Stimulated activated naive B cell treated with anti-CD40 and anti-IgM and Interleukin-4, amounts not matched to agents 10 μg/mL and 1 μg/mL and 100 μg/mL, for 72 hours (primary cell): ENCODE measurements around the gene NDRG2.
A peak's percentile ranks its signal among the peaks of the same experiment; 100 is the strongest.

ENCODE experiments used
- ATAC-seq, 2 donors: fragments of 150-1000 bp; cut with Tn5 transposase; replicated peaks; 2 replicates each; pipeline ENCODE4 v1.10.0; 2021; ENCODE audit warnings: moderate library complexity in 1 of 2
- DNase-seq: peaks from one replicate; pipeline ENCODE4 v3.0.0; 2021
- H3K27ac Mint-ChIP-seq: one replicate; pipeline ENCODE4 v1.8.0; 2022; ENCODE audit warnings: mild to moderate bottlenecking, mixed read lengths
- H3K27me3 Mint-ChIP-seq, 2 donors: one replicate each; pipeline ENCODE4 v1.8.0; 2022; ENCODE audit warnings: mixed read lengths in 2 of 2
- H3K36me3 Mint-ChIP-seq, 2 donors: one replicate each; pipeline ENCODE4 v1.8.0; 2022; ENCODE audit warnings: mixed read lengths in 2 of 2, mild to moderate bottlenecking in 1 of 2
- H3K4me1 Mint-ChIP-seq, 2 donors: one replicate each; pipeline ENCODE4 v1.8.0; 2022; ENCODE audit warnings: mixed read lengths in 2 of 2, mild to moderate bottlenecking in 1 of 2
- H3K4me3 Mint-ChIP-seq, 2 donors: one replicate each; pipeline ENCODE4 v1.8.0; 2022; ENCODE audit warnings: mild to moderate bottlenecking in 2 of 2, mixed read lengths in 2 of 2, moderate library complexity in 1 of 2
- H3K9me3 Mint-ChIP-seq, 2 donors: one replicate each; pipeline ENCODE4 v1.8.0; 2022; ENCODE audit warnings: mixed read lengths in 2 of 2, mild to moderate bottlenecking in 1 of 2

Gene NDRG2

DNA sequence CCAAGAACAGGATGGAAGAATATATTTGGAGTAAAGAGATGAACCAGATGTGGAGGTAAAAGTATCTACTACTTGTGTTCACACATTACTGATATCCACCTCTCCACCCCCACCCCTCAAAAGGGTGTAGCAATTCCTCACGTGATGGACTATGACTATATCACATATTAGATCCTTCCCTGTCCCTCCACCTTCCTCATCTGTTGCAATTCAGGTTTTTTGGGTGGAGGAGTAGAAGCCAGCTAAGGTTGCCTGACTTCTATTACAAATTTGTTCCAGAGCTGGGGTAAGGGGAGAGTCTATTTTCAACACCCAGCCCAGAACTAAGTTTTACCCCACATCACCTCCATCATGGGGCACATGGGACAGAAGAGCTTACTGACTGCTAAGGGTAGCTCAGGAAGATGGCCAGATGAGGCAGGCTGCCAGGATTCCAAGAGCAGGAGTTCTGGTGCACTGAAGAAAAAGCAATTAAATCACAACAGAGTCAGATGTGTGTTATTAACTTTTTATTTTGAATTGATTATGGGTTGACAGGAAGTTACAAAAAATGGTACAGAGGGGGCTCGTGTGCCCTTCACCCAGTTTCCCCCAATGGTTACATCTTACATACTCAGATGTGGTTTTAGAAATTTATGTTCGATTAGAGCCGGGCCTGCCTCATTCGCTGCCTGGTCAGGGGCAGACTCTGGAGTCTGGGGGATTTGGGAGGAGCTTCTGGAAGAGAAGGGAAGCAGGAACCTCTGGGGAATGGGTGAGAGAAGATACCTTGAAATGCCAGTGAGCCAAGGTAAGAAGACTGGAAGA is 7.7 kb upstream of the NDRG2 start:
- H3K27ac Mint-ChIP-seq = no peak overlapping the region
- H3K4me1 Mint-ChIP-seq = no peaks in the 10 kb centered on the region
- DNase-seq = no peak
- no peak for ATAC-seq
- no peaks in the 10 kb centered on the region for H3K9me3 Mint-ChIP-seq
- H3K4me3 Mint-ChIP-seq = no peak overlapping the region
- no peaks in the 10 kb centered on the region for H3K36me3 Mint-ChIP-seq
- peaks cover 23 to 28% of the 10 kb centered on the region in 2 donors for H3K27me3 Mint-ChIP-seq

DNA sequence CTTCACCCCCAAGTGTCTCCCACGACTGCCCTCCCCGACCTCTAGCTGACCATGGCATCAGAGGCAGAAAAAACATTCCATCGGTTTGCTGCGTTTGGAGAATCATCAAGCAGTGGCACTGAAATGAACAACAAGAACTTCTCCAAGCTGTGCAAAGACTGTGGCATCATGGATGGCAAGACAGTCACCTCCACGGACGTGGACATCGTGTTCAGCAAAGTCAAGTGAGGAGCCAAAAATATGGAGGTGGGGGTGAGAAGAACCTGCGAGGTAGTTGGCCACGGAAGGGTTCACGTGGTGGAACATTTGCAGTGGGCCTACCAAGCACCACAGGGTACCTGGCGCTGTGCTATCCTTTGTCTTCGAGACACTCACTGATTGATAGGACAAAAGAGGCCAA is 5.7 kb upstream of the NDRG2 start:
- H3K4me1 Mint-ChIP-seq = no peaks in the 10 kb centered on the region
- H3K27me3 Mint-ChIP-seq = peaks cover 14 to 20% of the 10 kb centered on the region in 2 donors
- no peak overlapping the region for H3K27ac Mint-ChIP-seq
- H3K9me3 Mint-ChIP-seq = no peaks in the 10 kb centered on the region
- DNase-seq (no peak), ATAC-seq (no peak)
- no peaks in the 10 kb centered on the region for H3K36me3 Mint-ChIP-seq
- H3K4me3 Mint-ChIP-seq = no peak overlapping the region

DNA sequence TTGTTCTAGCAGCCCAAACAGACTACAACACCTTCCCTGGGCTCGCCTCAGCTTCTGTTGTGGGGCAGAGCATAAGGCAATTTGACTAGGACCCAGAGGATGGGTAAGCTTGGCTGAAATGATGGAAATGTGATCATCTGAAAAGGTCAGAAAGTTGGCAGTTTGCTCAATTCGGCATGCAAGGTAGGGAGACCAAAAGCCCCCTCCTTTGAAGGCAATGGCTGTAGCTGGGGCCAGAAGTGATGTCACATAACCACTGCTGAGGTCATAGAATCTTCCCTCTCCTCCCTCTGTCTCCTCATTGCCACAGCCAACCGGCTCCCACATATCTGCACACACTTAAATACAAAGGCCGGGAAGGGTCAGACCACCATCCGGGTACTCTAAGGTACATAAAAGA is 5.1 kb upstream of the NDRG2 start, which contains the start of gene TPPP2:
Gene TPPP2 (plus strand): TSS at position 301 of the 400 bp plus-strand sequence. CDS start 365 bp downstream, outside the sequence.
- H3K27me3 Mint-ChIP-seq = peaks cover 14 to 15% of the 10 kb centered on the region in 2 donors
- H3K9me3 Mint-ChIP-seq = no peaks in the 10 kb centered on the region
- H3K4me1 Mint-ChIP-seq = peaks cover 2 to 5% of the 10 kb centered on the region in 2 donors

DNA sequence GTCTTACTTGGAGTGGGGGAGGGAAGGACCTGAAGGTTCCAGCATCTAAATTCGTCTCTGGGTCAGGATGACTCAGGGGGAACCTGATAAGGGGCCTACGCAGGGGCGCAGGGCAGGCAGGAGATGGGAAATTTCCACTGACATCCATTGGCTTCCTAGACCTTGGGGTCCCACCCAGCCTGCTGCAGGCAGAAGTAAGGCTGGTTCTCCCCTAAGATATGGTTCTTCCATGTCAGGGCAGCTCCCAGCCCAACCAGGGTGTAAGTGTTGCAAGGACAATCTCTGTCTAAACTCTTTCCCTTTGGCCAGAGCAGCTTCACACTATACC is 2.1 kb upstream of the NDRG2 start:
- DNase-seq = no peak
- Mint-ChIP-seq H3K36me3 (no peaks in the 10 kb centered on the region), H3K27me3 (peaks cover 11 to 18% of the 10 kb centered on the region in 2 donors), H3K9me3 (no peaks in the 10 kb centered on the region), H3K4me1 (peaks cover 18% of the 10 kb centered on the region in 2 donors), H3K4me3 (no peak overlapping the region), H3K27ac (no peak overlapping the region)
- ATAC-seq = no peak

More for the DNA sequence above, 5.1 kb upstream of the NDRG2 start, which contains the start of gene TPPP2:
- Mint-ChIP-seq H3K27ac (no peak within 1 kb of the TSS), H3K4me3 (no peak within 1 kb of the TSS), H3K36me3 (no peaks in the 10 kb centered on the region)
- no peak for DNase-seq
- no peak for ATAC-seq

DNA sequence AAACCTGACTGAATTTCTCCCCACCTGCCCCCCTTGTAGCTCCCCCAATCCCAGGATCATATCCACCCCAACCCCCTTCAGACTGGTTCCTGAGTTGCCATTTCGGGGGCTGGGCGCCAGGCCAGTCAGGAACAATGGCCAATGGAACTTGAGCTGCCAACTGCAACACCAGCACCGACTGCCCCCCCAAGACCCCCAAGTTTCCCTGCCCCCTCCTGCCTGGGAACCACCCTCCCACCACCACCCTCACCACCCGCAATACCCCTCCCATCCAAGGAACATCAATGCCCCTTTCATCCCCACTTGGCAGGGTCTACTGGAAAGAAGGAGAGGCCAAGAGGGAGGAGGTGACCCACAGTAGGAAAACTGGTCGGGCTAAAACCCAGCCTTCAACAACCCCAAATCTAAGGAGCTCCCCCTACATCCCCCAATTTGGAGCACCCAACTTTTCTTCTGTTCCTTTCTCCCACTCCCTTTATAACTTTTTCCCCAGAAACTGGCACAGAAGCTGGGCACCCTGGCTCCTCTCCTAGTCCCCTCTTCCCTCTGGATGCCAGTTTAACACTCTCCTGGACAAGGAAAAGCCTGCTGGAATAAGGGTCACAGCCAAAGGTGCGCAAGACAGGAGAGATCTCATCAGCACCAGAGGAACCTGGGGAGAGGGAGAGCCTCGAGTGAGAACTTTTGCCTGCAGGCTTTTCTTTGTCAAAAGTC is 1.6 kb upstream of the NDRG2 start:
- Mint-ChIP-seq H3K9me3 (no peaks in the 10 kb centered on the region), H3K27me3 (peaks cover 13 to 23% of the 10 kb centered on the region in 2 donors), H3K27ac (no peak overlapping the region), H3K4me3 (peak overlapping the region in 1 of 2 donors; percentile 7), H3K36me3 (no peaks in the 10 kb centered on the region), H3K4me1 (peaks cover 18% of the 10 kb centered on the region in 2 donors)
- ATAC-seq = no peak
- no peak for DNase-seq

DNA sequence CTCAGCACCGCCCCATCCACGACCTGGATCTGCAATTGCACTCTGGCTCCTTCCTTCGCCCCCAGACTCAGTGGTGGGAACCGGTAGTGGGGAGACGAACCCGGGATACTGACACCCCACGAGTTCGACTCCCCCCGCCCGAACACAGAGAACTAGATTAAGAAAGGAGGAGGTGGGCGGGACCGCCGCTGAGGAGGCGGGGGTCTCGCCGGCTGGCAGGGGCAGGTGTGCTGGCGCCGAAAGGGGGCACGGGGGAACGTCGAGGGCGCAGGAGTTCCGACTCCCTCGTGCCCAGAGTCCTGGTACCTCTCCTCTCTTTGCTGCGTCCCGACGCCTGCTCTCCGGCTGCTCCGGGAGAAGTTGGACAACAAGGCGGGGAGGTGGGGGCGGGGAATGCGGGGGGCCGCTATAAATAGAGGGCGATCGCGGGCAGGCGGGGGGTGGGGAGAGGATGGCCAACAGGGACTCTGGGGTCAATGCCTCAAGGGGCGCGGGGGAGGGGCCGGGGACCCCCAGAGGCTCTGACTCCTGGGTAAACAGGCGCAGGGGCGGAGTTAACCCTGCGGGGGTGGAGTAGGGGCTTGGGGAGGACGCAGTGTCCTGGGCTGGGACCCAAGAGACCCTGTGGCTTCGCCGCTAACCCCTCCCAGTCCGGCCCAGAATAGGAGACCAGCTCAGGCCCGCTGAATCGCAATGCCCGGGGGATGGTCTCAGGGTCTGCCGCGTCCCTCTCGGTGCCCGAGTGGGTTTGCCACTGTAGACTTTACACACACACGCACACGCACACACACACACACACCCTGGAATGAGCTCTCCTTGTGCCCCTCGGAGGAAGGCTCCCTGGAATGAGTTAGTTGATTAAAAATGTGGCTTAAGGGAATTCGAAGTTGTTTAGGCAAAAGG is 761 bp upstream of the NDRG2 start:
- ATAC-seq = no peak
- Mint-ChIP-seq H3K4me3 (peak overlapping the region; percentile 81 to 83), H3K36me3 (no peaks in the 10 kb centered on the region), H3K4me1 (peaks cover 18% of the 10 kb centered on the region in 2 donors), H3K9me3 (no peaks in the 10 kb centered on the region), H3K27ac (peak overlapping the region; percentile 42), H3K27me3 (peaks cover 13 to 26% of the 10 kb centered on the region in 2 donors)
- DNase-seq = no peak

DNA sequence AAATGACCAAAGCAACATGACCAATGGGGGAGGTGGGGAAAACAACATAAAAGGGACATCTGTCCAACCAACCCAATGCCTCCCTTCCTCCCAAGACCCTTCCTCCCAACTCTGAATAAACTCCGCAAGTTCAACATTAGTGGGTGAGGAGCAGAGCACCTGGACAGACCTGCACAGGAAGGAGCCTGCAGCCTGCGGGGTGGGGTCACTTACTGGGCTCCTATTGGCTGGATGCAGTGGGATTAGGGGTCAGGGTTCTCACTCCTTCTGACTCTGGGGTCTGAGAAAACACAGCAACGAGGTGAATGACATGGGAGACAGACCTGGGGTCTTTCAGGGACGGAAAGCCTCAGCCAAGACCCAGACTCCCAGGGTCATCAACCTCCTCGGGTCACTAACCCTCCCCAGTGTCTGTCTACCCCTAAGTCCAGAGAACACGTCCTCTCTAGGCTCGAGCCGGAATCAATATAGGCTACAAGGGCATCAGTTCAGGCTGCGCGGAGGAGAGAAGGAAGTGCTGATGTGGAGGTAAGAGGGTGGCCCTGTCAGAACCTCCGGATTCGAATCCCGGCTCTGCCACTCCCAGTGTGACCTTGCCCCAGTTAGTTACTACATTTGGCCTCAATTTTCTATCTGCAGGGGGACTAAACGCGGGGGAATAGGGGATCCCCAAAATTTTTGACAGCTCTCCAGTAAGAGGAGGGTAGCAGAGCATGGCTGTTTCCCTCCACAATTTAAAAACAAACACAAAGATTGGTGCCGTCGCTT is 860 bp downstream of the NDRG2 start:
- Mint-ChIP-seq H3K9me3 (no peaks in the 10 kb centered on the region), H3K27ac (no peak overlapping the region), H3K27me3 (peaks cover 13 to 33% of the 10 kb centered on the region in 2 donors), H3K36me3 (no peaks in the 10 kb centered on the region), H3K4me3 (peak overlapping the region; percentile 71 to 78), H3K4me1 (peaks cover 18% of the 10 kb centered on the region in 2 donors)
- ATAC-seq (peak in 1 of 2 donors; percentile 38), DNase-seq (no peak)

DNA sequence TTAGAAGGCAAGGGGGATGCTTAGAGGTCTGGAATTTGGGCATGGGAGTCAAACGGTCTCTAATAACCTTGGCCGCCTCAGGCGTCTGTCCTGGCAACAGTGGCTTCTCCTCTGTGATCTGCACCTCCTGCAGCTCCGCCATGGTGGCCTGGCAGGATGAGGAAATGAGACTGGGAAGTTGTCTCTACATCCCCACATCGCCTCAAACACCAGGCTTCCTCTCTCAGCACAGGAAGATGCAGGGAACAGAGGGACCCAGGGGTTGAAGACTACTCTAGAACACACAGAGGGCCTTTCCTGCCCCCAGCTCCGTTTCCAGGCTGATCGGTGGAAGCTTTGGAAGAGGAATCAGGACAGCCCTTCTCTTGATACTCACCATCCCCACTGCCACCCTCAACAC is 1.7 kb downstream of the NDRG2 start:
- ATAC-seq = no peak
- Mint-ChIP-seq H3K9me3 (no peaks in the 10 kb centered on the region), H3K4me1 (peaks cover 18% of the 10 kb centered on the region in 2 donors), H3K27me3 (peaks cover 13 to 33% of the 10 kb centered on the region in 2 donors), H3K27ac (no peak overlapping the region), H3K36me3 (no peaks in the 10 kb centered on the region), H3K4me3 (no peak overlapping the region)
- DNase-seq = no peak

DNA sequence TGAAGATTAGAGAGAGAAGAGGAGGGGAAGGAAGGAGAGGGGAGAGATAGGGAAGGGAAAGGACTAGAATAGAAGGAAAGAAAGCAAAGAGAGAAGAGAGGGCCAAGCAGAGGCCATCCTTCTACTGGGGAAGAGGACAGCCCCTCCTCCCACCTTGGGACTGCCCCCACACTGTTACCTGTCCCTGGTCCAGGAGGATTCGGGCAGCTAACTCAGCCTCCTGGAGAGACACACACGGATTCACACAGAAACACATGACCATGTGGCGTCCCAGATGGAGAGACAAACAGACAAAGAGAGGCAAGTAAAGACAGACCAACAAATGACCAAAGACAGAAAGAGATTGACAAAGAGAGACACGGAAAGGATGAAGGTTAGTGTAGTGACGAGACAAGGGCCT is 2.2 kb downstream of the NDRG2 start:
- Mint-ChIP-seq H3K9me3 (no peaks in the 10 kb centered on the region), H3K27me3 (peaks cover 13 to 33% of the 10 kb centered on the region in 2 donors), H3K4me3 (no peak overlapping the region), H3K27ac (no peak overlapping the region), H3K36me3 (no peaks in the 10 kb centered on the region), H3K4me1 (peaks cover 18% of the 10 kb centered on the region in 2 donors)
- no peak for ATAC-seq
- DNase-seq = no peak

DNA sequence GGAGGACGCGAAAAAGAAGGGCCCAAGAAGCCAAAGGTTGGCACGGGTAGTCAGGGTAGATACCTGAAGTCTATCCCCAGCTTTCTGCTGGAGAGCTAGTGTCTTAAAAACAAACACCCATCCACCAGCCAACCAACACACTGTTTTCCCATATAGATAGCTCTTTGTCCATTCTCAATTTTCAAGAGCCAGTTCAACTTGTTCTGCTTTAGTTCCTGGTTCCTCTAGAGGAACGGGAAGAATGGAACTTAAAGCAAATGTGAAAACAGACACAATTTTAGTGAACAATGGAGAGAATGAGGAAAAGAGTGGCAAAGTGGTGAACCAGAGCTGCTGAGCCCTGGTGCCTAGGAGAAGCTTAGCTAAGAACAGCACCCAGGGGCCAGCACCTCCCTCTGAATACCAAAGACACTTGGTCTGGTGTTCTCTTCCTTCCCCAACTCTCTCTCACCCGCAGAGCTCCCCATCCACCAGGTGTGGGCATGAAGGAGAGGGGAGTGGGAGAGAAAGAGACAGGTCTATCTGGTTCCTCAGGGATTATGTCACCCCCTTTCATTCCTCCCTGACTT is 3.8 kb downstream of the NDRG2 start:
- no peak overlapping the region for H3K4me3 Mint-ChIP-seq
- DNase-seq = no peak
- no peaks in the 10 kb centered on the region for H3K9me3 Mint-ChIP-seq
- no peak overlapping the region for H3K27ac Mint-ChIP-seq
- peaks cover 13 to 44% of the 10 kb centered on the region in 2 donors for H3K27me3 Mint-ChIP-seq
- ATAC-seq = no peak
- peaks cover 18% of the 10 kb centered on the region in 2 donors for H3K4me1 Mint-ChIP-seq
- peaks cover 0 to 2% of the 10 kb centered on the region in 2 donors for H3K36me3 Mint-ChIP-seq

DNA sequence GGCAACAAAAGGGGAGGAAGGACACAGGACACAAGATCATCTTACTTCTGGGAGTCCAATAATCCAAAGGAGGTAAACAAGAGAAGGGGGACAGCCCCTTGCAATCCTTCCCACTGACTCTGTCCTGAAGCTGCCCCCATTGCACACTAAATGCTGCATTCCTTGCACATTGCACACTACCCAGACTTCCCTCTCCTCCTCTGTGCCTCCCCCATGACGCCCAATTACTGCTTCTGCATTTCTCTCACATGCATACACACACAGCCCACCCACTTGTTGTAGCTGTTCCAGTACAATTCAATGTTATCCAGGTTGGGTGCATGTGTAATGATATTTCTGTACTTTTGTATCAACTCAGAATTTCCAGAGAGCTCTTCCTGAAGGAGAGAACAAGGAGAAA is 5.5 kb downstream of the NDRG2 start:
- peaks cover 10 to 17% of the 10 kb centered on the region in 2 donors for H3K4me1 Mint-ChIP-seq
- ATAC-seq (no peak), DNase-seq (no peak)
- peaks cover 15 to 44% of the 10 kb centered on the region in 2 donors for H3K27me3 Mint-ChIP-seq
- no peak overlapping the region for H3K4me3 Mint-ChIP-seq
- H3K27ac Mint-ChIP-seq = no peak overlapping the region
- peaks cover 0 to 2% of the 10 kb centered on the region in 2 donors for H3K36me3 Mint-ChIP-seq
- H3K9me3 Mint-ChIP-seq = no peaks in the 10 kb centered on the region

DNA sequence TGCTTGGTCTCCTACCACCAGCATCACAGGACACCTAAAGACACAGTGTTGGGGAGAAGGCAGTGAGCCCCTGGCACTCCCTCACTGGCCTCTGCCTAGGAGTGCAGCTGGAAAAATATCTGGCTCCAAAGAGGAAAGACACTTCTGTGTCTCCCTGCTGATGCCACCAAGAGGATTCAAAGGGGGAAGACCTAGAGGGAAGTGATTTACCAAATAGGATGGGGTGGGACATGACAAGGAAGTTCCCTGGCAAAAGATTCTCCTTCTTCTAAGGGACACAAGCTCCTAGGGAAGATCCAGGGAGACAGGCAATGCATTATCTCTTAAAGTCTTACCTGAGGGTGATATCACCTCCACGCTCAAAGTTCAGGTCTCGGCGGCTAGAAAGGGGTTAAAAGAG is 6.1 kb downstream of the NDRG2 start:
- Mint-ChIP-seq H3K4me3 (no peak overlapping the region), H3K27me3 (peaks cover 20 to 50% of the 10 kb centered on the region in 2 donors), H3K27ac (no peak overlapping the region), H3K9me3 (no peaks in the 10 kb centered on the region), H3K4me1 (peaks cover 4 to 11% of the 10 kb centered on the region in 2 donors), H3K36me3 (peaks cover 0 to 2% of the 10 kb centered on the region in 2 donors)
- DNase-seq (no peak), ATAC-seq (no peak)

DNA sequence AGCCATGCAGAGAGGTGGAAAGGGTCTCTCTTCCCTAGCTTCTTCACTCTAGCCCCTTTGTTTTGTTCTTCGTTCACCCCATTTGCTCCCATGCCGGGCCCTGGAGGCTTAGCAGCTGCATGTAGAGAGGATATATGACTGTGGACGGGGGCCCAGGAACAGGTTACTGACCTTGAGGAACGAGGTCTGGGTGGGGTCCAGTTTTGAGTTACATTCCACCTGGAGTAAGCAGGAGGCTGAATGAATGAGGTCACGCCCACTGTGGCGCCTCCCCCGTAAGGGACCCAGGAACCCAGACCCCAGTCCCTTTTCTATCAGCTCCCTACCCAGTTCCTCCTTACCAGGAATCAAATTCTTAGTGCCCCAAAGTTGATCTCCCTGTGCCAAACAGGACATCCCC is 6.6 kb downstream of the NDRG2 start:
- DNase-seq (no peak), ATAC-seq (no peak)
- Mint-ChIP-seq H3K4me3 (no peak overlapping the region), H3K4me1 (peaks cover 0 to 10% of the 10 kb centered on the region in 2 donors), H3K36me3 (peaks cover 0 to 2% of the 10 kb centered on the region in 2 donors), H3K27me3 (peaks cover 21 to 47% of the 10 kb centered on the region in 2 donors), H3K9me3 (no peaks in the 10 kb centered on the region), H3K27ac (no peak overlapping the region)
